IPS-15b (cell line): ENCODE data around the gene DUSP1.

Source experiments
- H3K27me3 ChIP-seq: one replicate; pipeline ENCODE4 v1.6.1; 2013; ENCODE audit warnings: low read length; ENCODE audit not compliant: control insufficient read depth, insufficient read depth
- H3K36me3 ChIP-seq: one replicate; pipeline ENCODE4 v1.6.1; 2013; ENCODE audit warnings: low read length; ENCODE audit not compliant: control insufficient read depth, insufficient read depth
- H3K4me1 ChIP-seq: one replicate; pipeline ENCODE4 v1.6.1; 2013; ENCODE audit warnings: mild to moderate bottlenecking, low read length; ENCODE audit not compliant: control insufficient read depth, insufficient read depth
- H3K4me3 ChIP-seq: one replicate; pipeline ENCODE4 v1.5.1; 2013; ENCODE audit warnings: low read depth, low read length
- H3K9ac ChIP-seq: one replicate; pipeline ENCODE4 v1.6.1; 2013; ENCODE audit warnings: low read depth, mild to moderate bottlenecking, low read length
- H3K9me3 ChIP-seq: one replicate; pipeline ENCODE4 v1.6.1; 2013; ENCODE audit warnings: mild to moderate bottlenecking, low read length; ENCODE audit not compliant: control insufficient read depth, insufficient read depth

Gene DUSP1

DNA sequence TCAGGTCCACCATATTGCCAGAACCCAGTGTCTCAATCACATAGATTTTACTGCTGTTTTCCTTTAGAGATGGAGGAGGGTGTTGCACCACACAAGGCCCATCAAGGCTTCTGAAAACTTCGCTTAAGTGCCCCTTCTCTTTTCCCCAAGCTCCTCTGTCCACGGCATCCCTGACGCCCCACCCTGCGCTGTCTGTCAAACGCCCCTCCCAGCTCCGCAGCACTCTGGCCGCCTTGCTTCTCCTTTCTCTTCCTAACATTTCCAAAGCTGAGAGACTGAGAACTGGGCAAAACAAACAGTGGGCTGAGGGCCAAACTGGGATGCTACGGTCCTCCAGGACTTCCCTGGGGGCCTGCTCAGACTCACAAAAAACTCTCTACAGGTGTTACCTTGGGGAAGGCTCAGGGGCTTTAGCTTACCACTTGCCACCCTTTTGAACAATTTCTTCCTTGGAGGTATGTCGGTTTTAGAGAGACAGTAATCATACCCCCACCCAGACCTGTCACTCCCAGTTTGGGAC, 34.8 kb upstream of the DUSP1 start:
- H3K27me3 ChIP-seq, result peaks cover 2% of the 10 kb centered on the region
- peaks cover 3% of the 10 kb centered on the region for H3K4me1 ChIP-seq
- H3K36me3 ChIP-seq, result no peaks in the 10 kb centered on the region
- no peak overlapping the region for H3K4me3 ChIP-seq
- no peak overlapping the region for H3K9ac ChIP-seq
- H3K9me3 ChIP-seq, result no peaks in the 10 kb centered on the region

DNA sequence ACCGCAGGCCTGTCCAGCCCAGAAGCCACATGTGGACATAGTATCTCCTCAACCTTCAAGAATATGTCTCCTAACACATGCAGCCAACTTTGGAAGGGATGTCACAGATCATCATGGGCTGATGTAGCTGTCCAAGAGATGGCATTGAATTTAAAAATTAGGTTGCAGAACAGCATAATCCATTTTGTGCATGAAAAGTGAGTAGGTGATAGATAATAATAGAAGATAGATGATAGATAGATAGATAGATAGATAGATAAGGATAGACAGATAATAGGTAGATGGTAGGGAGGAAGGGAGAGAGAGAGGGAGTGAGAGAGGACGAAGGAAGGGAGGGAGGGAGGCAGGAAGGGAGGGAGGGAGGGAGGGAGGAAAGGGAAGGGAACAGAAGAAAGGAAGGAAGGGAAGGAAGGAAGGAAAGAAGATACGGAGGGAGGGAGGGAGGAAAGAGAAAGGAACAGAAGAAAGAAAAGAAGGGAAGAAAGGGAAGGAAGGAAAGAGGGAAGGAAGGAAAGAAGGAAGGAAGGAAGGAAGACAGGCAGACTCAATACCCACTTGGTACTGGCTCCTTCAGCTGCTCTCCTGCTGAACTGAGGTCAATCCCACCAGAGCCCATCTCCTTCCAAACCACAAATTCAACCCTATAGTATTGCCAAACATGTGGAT, 34.2 kb upstream of the DUSP1 start:
- no peak overlapping the region for H3K9ac ChIP-seq
- H3K27me3 ChIP-seq, result peaks cover 2% of the 10 kb centered on the region
- H3K4me1 ChIP-seq, result peaks cover 3% of the 10 kb centered on the region

DNA sequence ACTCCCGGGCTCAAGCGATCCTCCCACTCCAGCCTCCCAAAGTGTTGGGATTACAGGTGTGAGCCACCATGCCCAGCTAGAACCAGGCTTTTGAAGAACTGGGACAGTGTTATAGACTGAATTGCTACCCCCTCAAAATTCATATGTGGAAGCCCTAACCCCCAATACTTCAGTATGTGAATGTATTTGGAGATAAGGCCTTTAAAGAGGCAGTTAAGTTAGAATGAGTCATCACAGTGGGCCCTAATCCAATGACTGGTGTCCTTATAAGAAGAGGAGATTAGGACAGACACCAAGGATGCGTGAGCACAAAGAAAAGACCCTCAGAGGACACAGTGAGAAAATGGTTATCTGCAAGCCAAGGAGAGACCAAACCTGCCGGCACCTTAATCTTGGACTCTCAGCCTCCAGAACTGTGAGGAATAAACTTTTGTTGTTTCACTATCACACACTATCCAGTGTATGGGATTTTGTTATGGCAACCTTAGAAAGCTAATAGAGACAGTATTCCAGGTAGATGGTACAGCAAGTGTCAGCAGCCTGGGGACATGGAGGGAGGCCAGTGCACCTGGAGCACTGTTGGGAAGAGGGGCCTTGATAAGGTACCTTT, 31.7 kb upstream of the DUSP1 start:
- Histone ChIP-seq H3K9ac (no peak overlapping the region), H3K4me1 (peaks cover 3% of the 10 kb centered on the region)

More for the DNA sequence above, 34.2 kb upstream of the DUSP1 start:
- Histone ChIP-seq H3K4me3 (no peak overlapping the region), H3K36me3 (no peaks in the 10 kb centered on the region), H3K9me3 (no peaks in the 10 kb centered on the region)

DNA sequence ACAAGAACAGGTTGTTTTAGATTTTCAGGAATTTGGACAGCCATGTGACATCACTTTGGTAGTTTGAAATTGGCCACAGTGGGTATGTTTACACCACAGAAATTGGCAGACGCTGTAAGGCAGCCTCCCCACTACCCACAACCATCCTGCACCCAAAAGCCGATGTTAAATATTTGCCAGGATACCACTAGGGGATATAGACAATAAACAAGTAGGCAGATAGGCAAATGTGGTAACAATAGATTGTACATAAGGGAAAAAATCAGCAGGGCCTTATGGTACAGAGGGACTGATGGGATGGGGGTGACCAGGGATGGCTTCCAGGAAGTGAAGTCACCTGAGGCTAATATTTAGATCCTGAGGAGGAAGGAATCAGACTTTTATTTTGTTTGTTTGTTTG, 31.1 kb upstream of the DUSP1 start:
- no peaks in the 10 kb centered on the region for H3K36me3 ChIP-seq
- peaks cover 2% of the 10 kb centered on the region for H3K27me3 ChIP-seq
- no peak overlapping the region for H3K4me3 ChIP-seq
- H3K9ac ChIP-seq, result no peak overlapping the region
- H3K9me3 ChIP-seq, result no peaks in the 10 kb centered on the region
- H3K4me1 ChIP-seq, result peaks cover 3% of the 10 kb centered on the region

More for the DNA sequence above, 31.7 kb upstream of the DUSP1 start:
- Histone ChIP-seq H3K9me3 (no peaks in the 10 kb centered on the region), H3K27me3 (peaks cover 2% of the 10 kb centered on the region), H3K36me3 (no peaks in the 10 kb centered on the region), H3K4me3 (no peak overlapping the region)

GRCh38 chr5:172801179-172801671, 30.2 kb upstream of the DUSP1 start:
- Histone ChIP-seq H3K36me3 (no peaks in the 10 kb centered on the region), H3K4me3 (no peak overlapping the region), H3K9ac (no peak overlapping the region), H3K9me3 (no peaks in the 10 kb centered on the region), H3K27me3 (peaks cover 2% of the 10 kb centered on the region), H3K4me1 (no peaks in the 10 kb centered on the region)

- Histone ChIP-seq H3K9me3 (no peaks in the 10 kb centered on the region), H3K4me1 (no peaks in the 10 kb centered on the region), H3K9ac (no peak overlapping the region), H3K27me3 (no peaks in the 10 kb centered on the region), H3K4me3 (no peak overlapping the region), H3K36me3 (no peaks in the 10 kb centered on the region)
Observed at GRCh38 chr5:172800088-172800551, 29.1 kb upstream of the DUSP1 start.

- Histone ChIP-seq H3K4me1 (no peaks in the 10 kb centered on the region), H3K9me3 (no peaks in the 10 kb centered on the region), H3K27me3 (no peaks in the 10 kb centered on the region), H3K36me3 (no peaks in the 10 kb centered on the region), H3K9ac (no peak overlapping the region), H3K4me3 (no peak overlapping the region)
Observed at GRCh38 chr5:172799416-172799815, 28.4 kb upstream of the DUSP1 start.

DNA sequence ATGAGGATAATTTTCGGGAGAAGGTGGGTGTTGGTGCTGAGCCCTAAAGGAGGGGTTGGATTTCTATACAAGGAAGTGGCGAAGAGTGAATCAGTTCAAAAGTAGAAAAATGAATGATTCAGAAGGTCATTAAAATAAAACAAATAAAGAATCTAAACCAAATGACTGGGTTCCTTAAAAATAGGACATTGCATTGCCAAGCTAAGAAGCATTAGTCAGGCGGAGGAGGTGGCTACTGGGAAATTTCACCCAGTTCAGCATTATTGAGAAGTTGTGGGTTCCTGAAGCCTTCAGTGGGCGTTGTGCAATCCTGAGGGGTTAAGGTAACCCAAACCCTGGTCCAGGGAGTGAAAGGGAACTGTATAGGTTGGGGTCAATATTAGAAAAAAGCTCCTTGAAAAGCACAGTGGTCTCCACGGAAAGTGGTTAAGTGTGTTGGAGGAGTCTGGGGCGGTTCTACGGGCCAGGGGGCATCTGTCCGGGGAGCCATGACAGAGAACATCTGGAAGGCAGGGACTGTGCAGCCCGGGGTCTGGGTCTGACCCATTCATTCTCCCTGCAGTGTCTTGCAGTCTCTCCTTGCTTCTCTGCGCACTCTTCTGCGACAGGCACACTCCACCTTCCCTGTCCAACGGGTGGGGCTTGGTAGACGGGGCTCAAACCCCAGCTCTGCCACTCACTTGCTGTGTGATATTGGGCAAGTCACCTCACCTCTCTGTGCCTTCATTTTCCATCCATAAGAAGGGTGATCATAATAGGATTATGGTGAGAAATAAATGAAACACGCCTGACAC, 27.6 kb upstream of the DUSP1 start:
- Histone ChIP-seq H3K4me3 (no peak overlapping the region), H3K36me3 (no peaks in the 10 kb centered on the region), H3K9me3 (no peaks in the 10 kb centered on the region), H3K27me3 (no peaks in the 10 kb centered on the region), H3K9ac (no peak overlapping the region), H3K4me1 (no peaks in the 10 kb centered on the region)

GRCh38 chr5:172797771-172798191, 26.8 kb upstream of the DUSP1 start:
- Histone ChIP-seq H3K36me3 (no peaks in the 10 kb centered on the region), H3K9ac (no peak overlapping the region), H3K9me3 (no peaks in the 10 kb centered on the region), H3K27me3 (no peaks in the 10 kb centered on the region), H3K4me3 (no peak overlapping the region), H3K4me1 (no peaks in the 10 kb centered on the region)

DNA sequence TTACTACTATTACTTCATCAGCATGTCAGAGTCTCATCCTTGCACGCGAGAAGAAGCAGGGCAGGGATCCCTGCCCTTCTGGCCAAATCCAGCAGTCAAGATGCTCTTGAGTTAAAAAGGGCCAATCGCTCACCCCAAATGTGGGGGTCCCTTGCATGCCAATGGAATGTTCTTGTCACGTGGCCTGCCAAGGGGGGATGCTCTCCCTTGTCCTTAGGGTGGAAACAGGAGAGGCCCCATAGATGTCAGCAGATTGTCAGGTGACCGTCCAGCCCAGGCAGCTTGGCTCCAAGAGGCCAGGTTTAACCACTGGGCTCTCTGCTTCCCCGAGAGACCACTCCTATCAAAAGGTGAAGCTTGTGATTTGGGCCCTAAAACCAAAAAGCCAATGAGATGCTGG, 25.3 kb upstream of the DUSP1 start:
- Histone ChIP-seq H3K9ac (no peak overlapping the region), H3K9me3 (no peaks in the 10 kb centered on the region), H3K36me3 (no peaks in the 10 kb centered on the region), H3K4me1 (no peaks in the 10 kb centered on the region), H3K27me3 (no peaks in the 10 kb centered on the region), H3K4me3 (no peak overlapping the region)

GRCh38 chr5:172795318-172795977, 24.5 kb upstream of the DUSP1 start:
- Histone ChIP-seq H3K4me3 (no peak overlapping the region), H3K36me3 (no peaks in the 10 kb centered on the region), H3K9me3 (no peaks in the 10 kb centered on the region), H3K9ac (no peak overlapping the region), H3K4me1 (no peaks in the 10 kb centered on the region), H3K27me3 (no peaks in the 10 kb centered on the region)
